HL-60 (cell line): ENCODE results near the gene COX7A1.

Experiments used
- CTCF ChIP-seq: IDR thresholded peaks from one replicate; pipeline ENCODE4 v1.5.1; 2011; ENCODE audit warnings: low read length, control low read depth, inconsistent platforms; ENCODE audit not compliant: insufficient read depth
- GABPA ChIP-seq: IDR thresholded peaks from 2 replicates; pipeline ENCODE4 v1.6.1; 2012; ENCODE audit warnings: low read depth
- POLR2AphosphoS5 ChIP-seq: IDR thresholded peaks from 2 replicates; pipeline ENCODE4 v1.6.1; 2012; ENCODE audit warnings: low read depth
- REST ChIP-seq: IDR thresholded peaks from 2 replicates; pipeline ENCODE4 v1.6.1; 2012; ENCODE audit warnings: low read depth; ENCODE audit not compliant: insufficient replicate concordance

GRCh38 chr19:36128392-36128736 lies 23.9 kb downstream of the COX7A1 start:
- TF ChIP-seq CTCF: no peak
- peak; percentile 2; the same call in 1 of the 2 replicates for TF ChIP-seq GABPA
- TF ChIP-seq POLR2AphosphoS5: no peak
- TF ChIP-seq REST: no peak
